ENCODE measurements around the gene MRPL9.

MRPL9 gene

GRCh38 chr1:151714820-151715725 is 48.2 kb downstream of the MRPL9 start:
- DNase-seq: no peak
- Histone ChIP-seq H2AFZ (ENCODE audit: low read depth, low read length) (no peak overlapping the region), H3K27ac (ENCODE audit: low read length, poor library complexity, severe bottlenecking) (no peak overlapping the region), H4K91ac (ENCODE audit: low read length) (no peak overlapping the region), H3K79me1 (replicated peaks; ENCODE audit: low read length, poor library complexity, severe bottlenecking) (no peaks in the 10 kb centered on the region), H3K4me2 (ENCODE audit: low read length, poor library complexity, severe bottlenecking) (no peak overlapping the region), H3K36me3 (ENCODE audit: control insufficient read depth in 1 of 2, insufficient read depth in 2 of 2, low read depth in 1 of 2, low read length in 2 of 2) (no peaks in the 10 kb centered on the region), H3K4me3 (ENCODE audit: insufficient read depth in 1 of 2, low read depth in 1 of 2, low read length in 2 of 2) (no peak overlapping the region), H3K9ac (ENCODE audit: low read length) (no peak overlapping the region), H3K27me3 (ENCODE audit: control insufficient read depth in 1 of 2, insufficient read depth in 1 of 2, low read length in 2 of 2) (peaks cover 84 to 92% of the 10 kb centered on the region in 2 experiments), H2BK12ac (ENCODE audit: low read length in 2 of 2) (no peak overlapping the region), H4K8ac (ENCODE audit: low read length) (no peak overlapping the region), H3K23ac (ENCODE audit: low read length in 2 of 2) (no peak overlapping the region), H2BK120ac (ENCODE audit: low read depth, low read length) (no peak overlapping the region), H3K18ac (ENCODE audit: low read depth in 1 of 2, low read length in 2 of 2) (no peak overlapping the region), H2AK5ac (ENCODE audit: low read length, severe bottlenecking) (no peak overlapping the region), H2BK5ac (ENCODE audit: low read depth, low read length, poor library complexity, severe bottlenecking) (no peak overlapping the region), H3K14ac (ENCODE audit: low read length in 2 of 2) (no peak overlapping the region), H2BK15ac (ENCODE audit: low read depth, poor library complexity, severe bottlenecking) (no peak overlapping the region), H3K4ac (ENCODE audit: low read depth in 1 of 2, low read length in 2 of 2) (no peak overlapping the region), H3K9me3 (ENCODE audit: control insufficient read depth, low read length) (no peaks in the 10 kb centered on the region), H3K4me1 (ENCODE audit: control insufficient read depth, insufficient read depth, low read depth, low read length) (peaks cover 5% of the 10 kb centered on the region)
- WGBS: 60% methylated on average over 9 of the region's 10 CpGs

- no peaks in the 10 kb centered on the region for H3K36me3 ChIP-seq (ENCODE audit: control insufficient read depth in 1 of 2, insufficient read depth in 2 of 2, low read depth in 1 of 2, low read length in 2 of 2)
- H2AFZ ChIP-seq (ENCODE audit: low read depth, low read length): no peak overlapping the region
- no peak overlapping the region for H2BK12ac ChIP-seq (ENCODE audit: low read length in 2 of 2)
- no peaks in the 10 kb centered on the region for H3K79me1 ChIP-seq (replicated peaks; ENCODE audit: low read length, poor library complexity, severe bottlenecking)
- H3K4me3 ChIP-seq (ENCODE audit: insufficient read depth in 1 of 2, low read depth in 1 of 2, low read length in 2 of 2): no peak overlapping the region
- H3K27me3 ChIP-seq (ENCODE audit: control insufficient read depth in 1 of 2, insufficient read depth in 1 of 2, low read length in 2 of 2): peaks cover 75 to 95% of the 10 kb centered on the region in 2 experiments
- H3K4me1 ChIP-seq (ENCODE audit: control insufficient read depth, insufficient read depth, low read depth, low read length): peaks cover 5% of the 10 kb centered on the region
- no peaks in the 10 kb centered on the region for H3K9me3 ChIP-seq (ENCODE audit: control insufficient read depth, low read length)
- H3K23ac ChIP-seq (ENCODE audit: low read length in 2 of 2): no peak overlapping the region
- H4K8ac ChIP-seq (ENCODE audit: low read length): no peak overlapping the region
- H2BK15ac ChIP-seq (ENCODE audit: low read depth, poor library complexity, severe bottlenecking): no peak overlapping the region
- H3K27ac ChIP-seq (ENCODE audit: low read length, poor library complexity, severe bottlenecking): no peak overlapping the region
- H3K18ac ChIP-seq (ENCODE audit: low read depth in 1 of 2, low read length in 2 of 2): no peak overlapping the region
- H2AK5ac ChIP-seq (ENCODE audit: low read length, severe bottlenecking): no peak overlapping the region
- no peak overlapping the region for H4K91ac ChIP-seq (ENCODE audit: low read length)
- H3K4me2 ChIP-seq (ENCODE audit: low read length, poor library complexity, severe bottlenecking): no peak overlapping the region
- H3K9ac ChIP-seq (ENCODE audit: low read length): no peak overlapping the region
- no CpG with 5 or more reads among the region's 2 CpGs for WGBS
- H2BK120ac ChIP-seq (ENCODE audit: low read depth, low read length): no peak overlapping the region
- H3K14ac ChIP-seq (ENCODE audit: low read length in 2 of 2): no peak overlapping the region
- H3K4ac ChIP-seq (ENCODE audit: low read depth in 1 of 2, low read length in 2 of 2): no peak overlapping the region
- H2BK5ac ChIP-seq (ENCODE audit: low read depth, low read length, poor library complexity, severe bottlenecking): no peak overlapping the region
- DNase-seq: no peak
Measured at GRCh38 chr1:151713874-151714273, 49.4 kb downstream of the MRPL9 start.

- H3K27me3 ChIP-seq (ENCODE audit: control insufficient read depth in 1 of 2, insufficient read depth in 1 of 2, low read length in 2 of 2): peaks cover 67 to 93% of the 10 kb centered on the region in 2 experiments
- no peak overlapping the region for H2AFZ ChIP-seq (ENCODE audit: low read depth, low read length)
- no peak overlapping the region for H3K9ac ChIP-seq (ENCODE audit: low read length)
- H2BK5ac ChIP-seq (ENCODE audit: low read depth, low read length, poor library complexity, severe bottlenecking): no peak overlapping the region
- H3K4me3 ChIP-seq (ENCODE audit: insufficient read depth in 1 of 2, low read depth in 1 of 2, low read length in 2 of 2): no peak overlapping the region
- 67% methylated on average over 2 of the region's 2 CpGs for WGBS
- no peak overlapping the region for H3K23ac ChIP-seq (ENCODE audit: low read length in 2 of 2)
- no peak overlapping the region for H4K8ac ChIP-seq (ENCODE audit: low read length)
- no peaks in the 10 kb centered on the region for H3K79me1 ChIP-seq (replicated peaks; ENCODE audit: low read length, poor library complexity, severe bottlenecking)
- H3K4me1 ChIP-seq (ENCODE audit: control insufficient read depth, insufficient read depth, low read depth, low read length): peaks cover 5% of the 10 kb centered on the region
- H2BK15ac ChIP-seq (ENCODE audit: low read depth, poor library complexity, severe bottlenecking): no peak overlapping the region
- no peak overlapping the region for H4K91ac ChIP-seq (ENCODE audit: low read length)
- no peak overlapping the region for H3K4ac ChIP-seq (ENCODE audit: low read depth in 1 of 2, low read length in 2 of 2)
- no peak overlapping the region for H3K18ac ChIP-seq (ENCODE audit: low read depth in 1 of 2, low read length in 2 of 2)
- H3K14ac ChIP-seq (ENCODE audit: low read length in 2 of 2): no peak overlapping the region
- H3K4me2 ChIP-seq (ENCODE audit: low read length, poor library complexity, severe bottlenecking): no peak overlapping the region
- no peak overlapping the region for H2AK5ac ChIP-seq (ENCODE audit: low read length, severe bottlenecking)
- DNase-seq: no peak
- H3K27ac ChIP-seq (ENCODE audit: low read length, poor library complexity, severe bottlenecking): no peak overlapping the region
- H2BK12ac ChIP-seq (ENCODE audit: low read length in 2 of 2): no peak overlapping the region
- H3K36me3 ChIP-seq (ENCODE audit: control insufficient read depth in 1 of 2, insufficient read depth in 2 of 2, low read depth in 1 of 2, low read length in 2 of 2): no peaks in the 10 kb centered on the region
- H2BK120ac ChIP-seq (ENCODE audit: low read depth, low read length): no peak overlapping the region
- H3K9me3 ChIP-seq (ENCODE audit: control insufficient read depth, low read length): no peaks in the 10 kb centered on the region
Measured at GRCh38 chr1:151713044-151713443, 50.3 kb downstream of the MRPL9 start.

GRCh38 chr1:151711951-151712350 is 51.3 kb downstream of the MRPL9 start:
- Histone ChIP-seq H3K79me1 (replicated peaks; ENCODE audit: low read length, poor library complexity, severe bottlenecking) (no peaks in the 10 kb centered on the region), H3K4me1 (ENCODE audit: control insufficient read depth, insufficient read depth, low read depth, low read length) (peaks cover 5% of the 10 kb centered on the region), H4K91ac (ENCODE audit: low read length) (no peak overlapping the region), H2AK5ac (ENCODE audit: low read length, severe bottlenecking) (no peak overlapping the region), H3K9me3 (ENCODE audit: control insufficient read depth, low read length) (no peaks in the 10 kb centered on the region), H3K27ac (ENCODE audit: low read length, poor library complexity, severe bottlenecking) (no peak overlapping the region), H3K9ac (ENCODE audit: low read length) (no peak overlapping the region), H2BK12ac (ENCODE audit: low read length in 2 of 2) (no peak overlapping the region), H2AFZ (ENCODE audit: low read depth, low read length) (no peak overlapping the region), H2BK120ac (ENCODE audit: low read depth, low read length) (no peak overlapping the region), H4K8ac (ENCODE audit: low read length) (no peak overlapping the region), H3K4me3 (ENCODE audit: insufficient read depth in 1 of 2, low read depth in 1 of 2, low read length in 2 of 2) (no peak overlapping the region), H2BK15ac (ENCODE audit: low read depth, poor library complexity, severe bottlenecking) (no peak overlapping the region), H3K4me2 (ENCODE audit: low read length, poor library complexity, severe bottlenecking) (no peak overlapping the region), H3K14ac (ENCODE audit: low read length in 2 of 2) (peak overlapping the region in 1 of 2 experiments; percentile 26), H3K23ac (ENCODE audit: low read length in 2 of 2) (no peak overlapping the region), H3K4ac (ENCODE audit: low read depth in 1 of 2, low read length in 2 of 2) (no peak overlapping the region), H3K36me3 (ENCODE audit: control insufficient read depth in 1 of 2, insufficient read depth in 2 of 2, low read depth in 1 of 2, low read length in 2 of 2) (no peaks in the 10 kb centered on the region), H3K27me3 (ENCODE audit: control insufficient read depth in 1 of 2, insufficient read depth in 1 of 2, low read length in 2 of 2) (peaks cover 56 to 84% of the 10 kb centered on the region in 2 experiments), H3K18ac (ENCODE audit: low read depth in 1 of 2, low read length in 2 of 2) (no peak overlapping the region), H2BK5ac (ENCODE audit: low read depth, low read length, poor library complexity, severe bottlenecking) (no peak overlapping the region)
- WGBS: 74% methylated on average over 10 of the region's 10 CpGs
- DNase-seq: no peak
